HL-60/S4 treated with phorbol 12-myristate 13-acetate at 8.2 ng/mL for 4 days and 3 days (cell line): Measurements from ENCODE around the gene OVOL1.
"Not testable (repeated sequence)": the region's sequence is repeated elsewhere in the genome, so short reads cannot be mapped to it uniquely, and the experiment has no call there.

Experiments used
- in situ Hi-C: fragments of 300-500 bp; cut with MboI; formaldehyde crosslinking; loops from 2 replicates; pipeline ENCODE4 v1.15.0; 2022; ENCODE audit warnings: low sequenced_read_pairs

The OVOL1 gene

DNA sequence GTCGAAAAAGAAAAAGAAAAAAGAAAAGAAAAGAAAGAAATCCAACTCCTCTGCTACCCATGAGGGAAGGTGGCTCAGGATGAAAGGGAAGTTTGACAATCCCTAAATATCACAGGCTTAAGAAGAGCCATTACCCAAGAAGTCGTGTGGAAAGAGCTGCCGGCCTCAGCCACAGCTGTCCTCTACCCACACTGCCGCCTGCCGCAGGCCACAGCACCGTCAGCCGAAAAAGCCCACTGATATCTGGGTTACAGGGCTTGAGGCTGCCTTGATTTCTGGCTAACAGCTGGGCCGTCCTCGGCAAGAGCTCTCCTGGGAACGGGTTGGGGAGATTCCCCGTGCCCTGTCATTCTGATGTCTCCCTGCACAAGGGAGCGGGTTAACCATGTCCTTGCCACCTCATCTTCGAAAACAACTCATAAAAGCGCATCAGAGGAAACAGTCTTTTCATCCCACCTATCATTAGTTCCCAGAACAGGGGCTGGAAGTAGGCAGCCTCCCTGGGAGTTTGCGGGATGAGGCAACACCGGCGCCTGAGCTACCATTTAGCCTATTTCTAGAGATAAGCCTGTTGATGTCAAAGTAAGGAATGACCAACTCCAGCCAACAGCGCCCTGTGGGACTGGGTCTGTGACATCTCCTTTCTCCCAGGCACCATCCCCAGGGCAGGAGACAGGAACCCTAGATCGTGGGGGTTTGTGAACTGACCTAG is 25.1 kb downstream of the OVOL1 start:
- in situ Hi-C loops: loop anchor here (25.0 kb wide), 1 partner anchor 100 kb away; the partner anchor contains the start of genes KAT5 and RNASEH2C

GRCh38 chr11:65814131-65814985 is 27.5 kb downstream of the OVOL1 start:
- in situ Hi-C loops: loop anchor here (25.0 kb wide), 1 partner anchor 102 kb away; the partner anchor contains the start of genes KAT5 and RNASEH2C

DNA sequence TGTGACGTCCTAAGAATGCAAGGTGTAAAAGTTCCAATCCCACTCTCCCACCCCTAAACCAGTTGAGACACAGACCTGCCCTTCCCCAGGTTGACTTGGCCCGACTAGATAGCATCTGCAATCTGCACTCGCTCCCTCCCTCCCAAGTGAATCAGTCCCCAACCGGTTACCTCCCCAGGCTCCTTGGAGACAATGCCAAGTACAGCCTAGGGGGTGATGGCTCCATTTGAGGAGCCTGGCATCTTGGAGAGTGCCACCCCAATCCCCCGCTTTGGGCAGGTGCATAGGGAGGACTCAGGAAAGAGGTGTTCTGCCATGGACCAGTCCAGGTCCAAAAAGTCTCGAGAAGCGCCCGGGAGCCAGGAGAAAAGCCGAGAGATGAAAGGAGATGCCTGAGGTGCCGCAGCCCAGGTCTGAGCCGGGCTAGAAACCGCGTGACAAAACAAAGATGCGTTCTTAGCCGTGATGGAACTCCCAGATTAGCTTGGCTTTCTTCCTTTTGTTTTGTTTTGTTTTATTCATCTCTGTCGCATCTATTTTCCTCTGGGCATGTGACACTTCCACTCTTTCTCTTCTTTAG is 28.2 kb downstream of the OVOL1 start:
- in situ Hi-C loops: loop anchor here (25.0 kb wide), 1 partner anchor 103 kb away; the partner anchor contains the start of genes KAT5 and RNASEH2C

- in situ Hi-C loops: loop anchor here (25.0 kb wide), 1 partner anchor 104 kb away; the partner anchor contains the start of genes KAT5 and RNASEH2C
These were observed 29.8 kb downstream of the OVOL1 start for GRCh38 chr11:65816696-65817095.

GRCh38 chr11:65817312-65817834 is 30.5 kb downstream of the OVOL1 start:
- in situ Hi-C loops: loop anchor here (25.0 kb wide), 1 partner anchor 105 kb away; the partner anchor contains the start of genes KAT5 and RNASEH2C

DNA sequence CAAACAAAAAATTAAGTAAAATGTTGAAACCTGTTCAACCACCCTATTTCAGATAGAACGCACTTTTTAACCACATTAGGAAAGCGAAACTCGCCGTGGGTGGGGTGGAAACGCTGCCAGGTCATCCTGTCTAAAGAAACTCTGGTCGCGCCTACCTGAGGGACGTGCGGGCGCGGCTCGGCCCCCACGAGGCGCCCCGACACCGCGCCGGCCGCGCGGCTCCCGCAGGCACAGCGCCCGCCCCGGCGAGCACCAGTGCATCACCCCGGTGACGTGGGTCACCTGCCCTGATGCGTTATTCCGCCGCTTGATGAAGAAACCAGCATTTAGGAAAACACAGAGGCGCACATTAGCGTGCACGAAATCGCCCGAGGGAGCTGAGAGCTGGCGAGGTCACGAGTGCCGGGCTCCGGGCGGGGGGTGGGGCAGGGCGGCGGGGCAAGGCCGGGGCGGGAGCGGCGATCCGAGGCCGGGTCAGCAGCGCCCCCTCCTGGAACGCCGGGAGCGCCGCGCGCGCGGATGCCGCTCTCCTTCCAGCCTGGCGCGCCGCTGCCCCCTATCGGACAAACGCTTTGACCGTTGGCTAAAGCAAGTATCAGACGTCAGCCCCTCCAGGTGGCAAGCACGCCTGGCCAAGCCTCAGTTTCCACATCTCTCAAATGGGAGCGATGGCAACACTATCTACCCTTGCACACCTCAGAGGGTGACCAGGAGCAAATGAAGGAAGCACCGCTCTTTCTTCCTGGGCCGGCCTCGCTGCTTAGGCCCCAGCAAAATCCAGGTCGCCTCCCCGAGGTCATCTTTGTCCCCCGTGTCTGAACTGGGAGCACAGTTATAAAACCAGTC is 31.2 kb downstream of the OVOL1 start:
- in situ Hi-C loops: loop anchor here (25.0 kb wide), 1 partner anchor 106 kb away; the partner anchor contains the start of genes KAT5 and RNASEH2C

GRCh38 chr11:65821107-65821506 is 34.2 kb downstream of the OVOL1 start:
- in situ Hi-C loops: loop anchor here (25.0 kb wide), 1 partner anchor 109 kb away; the partner anchor contains the start of genes KAT5 and RNASEH2C

DNA sequence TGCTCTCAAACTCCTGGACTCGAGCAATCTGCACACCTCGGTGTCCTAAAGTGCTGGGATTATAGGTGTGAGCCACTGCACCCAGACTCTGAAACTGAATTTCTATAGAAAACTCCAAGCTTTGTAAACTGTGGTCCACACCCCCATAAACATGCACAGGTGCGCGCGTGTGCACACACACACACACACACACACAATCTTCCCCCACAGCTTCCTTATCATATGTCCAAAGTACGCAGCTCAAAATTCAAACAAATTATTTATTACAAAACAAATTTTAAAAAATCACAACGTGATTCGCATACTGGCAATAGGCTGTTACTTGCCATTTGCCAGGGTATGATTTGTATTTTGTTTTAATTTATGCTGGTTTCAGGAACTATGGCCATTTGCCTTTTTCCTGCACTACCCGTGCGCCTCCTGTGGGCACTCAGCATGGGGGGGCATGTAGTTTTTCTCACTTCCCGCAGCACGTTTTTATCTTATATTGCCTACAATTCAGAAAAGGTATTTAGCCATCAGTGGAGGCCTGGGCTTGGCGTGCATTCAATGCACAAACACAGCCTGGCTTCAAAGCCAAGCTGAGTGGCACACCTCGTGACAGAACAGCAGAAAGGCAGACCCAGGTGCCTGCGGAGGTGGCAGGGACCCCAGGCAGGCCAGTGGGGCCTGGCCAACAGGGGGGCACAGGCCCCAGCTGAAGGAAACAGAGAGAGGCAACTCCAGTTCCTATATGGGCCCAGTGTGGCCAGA is 36.1 kb downstream of the OVOL1 start:
- in situ Hi-C loops: loop anchor here (25.0 kb wide), 1 partner anchor 111 kb away; the partner anchor contains the start of genes KAT5 and RNASEH2C

DNA sequence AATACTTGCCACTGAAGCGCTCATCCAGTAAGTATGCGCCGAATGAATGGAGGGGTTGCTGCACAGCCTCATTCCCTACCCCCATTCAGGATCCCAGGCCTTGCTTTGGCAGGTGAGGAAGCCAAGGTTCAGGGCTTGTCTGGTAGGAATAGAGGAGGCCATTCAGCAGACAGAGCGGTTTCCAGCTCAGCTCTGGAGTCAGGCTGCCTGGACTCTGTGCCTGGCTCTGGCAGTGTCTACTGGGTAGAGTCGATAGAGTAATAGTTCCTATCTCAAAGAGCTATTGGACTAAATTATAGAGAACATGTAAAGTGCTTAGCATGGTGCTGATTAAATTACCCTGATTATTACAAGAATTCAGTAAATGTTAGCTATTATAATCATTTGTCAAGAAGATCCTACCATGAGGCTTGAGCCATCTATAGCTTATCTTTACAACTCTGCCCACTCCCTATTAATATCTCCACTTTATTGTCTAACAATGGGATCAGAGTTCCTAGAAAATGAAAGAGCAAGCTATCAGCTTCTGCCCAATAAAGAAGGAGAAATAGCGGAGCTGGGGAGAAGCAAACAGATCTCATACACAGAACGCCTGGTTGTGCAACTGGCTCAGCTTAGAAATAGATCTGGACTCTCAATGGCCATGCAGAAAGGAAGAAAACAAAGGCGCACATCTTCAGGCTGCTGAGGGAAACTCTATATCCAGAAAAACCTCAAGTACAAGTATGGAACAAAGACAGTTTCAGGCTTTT is 40.3 kb downstream of the OVOL1 start:
- in situ Hi-C loops: no loop called here

- in situ Hi-C loops: no loop called here
These were observed 42.6 kb downstream of the OVOL1 start for GRCh38 chr11:65829459-65829858.

GRCh38 chr11:65832231-65832630 is 45.4 kb downstream of the OVOL1 start:
- in situ Hi-C loops: not testable (repeated sequence)

GRCh38 chr11:65833297-65834030 is 46.6 kb downstream of the OVOL1 start, which contains the start of gene SNX32:
Gene SNX32, plus strand, starts transcription at chr11:65833963. Its CDS starts 103 bp downstream, at chr11:65834066.
- in situ Hi-C loops: no loop called here

DNA sequence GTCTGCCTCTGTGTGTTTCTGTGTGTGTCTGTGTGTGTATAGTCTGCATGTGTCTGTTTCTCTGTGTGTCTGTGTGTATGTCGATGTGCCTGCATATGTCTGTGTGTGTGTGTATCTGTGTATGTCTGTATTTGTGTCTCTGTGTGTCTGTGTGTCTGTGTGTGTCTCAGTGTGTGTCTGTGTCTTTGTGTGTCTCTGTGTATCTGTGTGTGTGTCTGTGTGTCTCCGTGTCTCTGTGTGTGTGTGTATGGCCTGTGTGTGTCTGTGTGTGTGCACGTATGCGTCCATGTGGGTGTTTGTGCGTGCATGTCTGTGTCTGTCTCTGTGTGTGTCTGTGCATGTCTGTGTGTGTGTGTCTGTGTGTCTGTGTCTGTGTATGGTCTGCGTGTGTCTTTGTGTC is 47.3 kb downstream of the OVOL1 start:
- in situ Hi-C loops: no loop called here

DNA sequence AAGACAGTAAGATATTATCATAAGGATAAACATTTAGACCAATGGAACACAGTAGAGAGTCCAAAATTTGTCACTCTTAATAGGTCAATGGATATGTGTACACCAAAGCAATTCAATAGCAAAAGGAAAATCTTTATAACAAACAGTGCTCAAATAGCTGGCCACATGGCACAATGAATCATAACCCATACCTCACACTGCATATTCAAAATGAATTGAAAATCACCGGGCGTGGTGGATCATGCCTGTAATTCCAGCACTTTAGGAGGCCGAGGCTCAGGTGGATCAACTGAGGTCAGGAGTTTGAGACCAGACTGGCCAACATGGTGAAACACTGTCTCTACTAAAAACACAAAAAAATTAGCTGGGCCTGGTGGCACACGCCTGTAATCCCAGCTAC is 55.3 kb downstream of the OVOL1 start:
- in situ Hi-C loops: no loop called here

GRCh38 chr11:65843811-65844210 is 56.9 kb downstream of the OVOL1 start:
- in situ Hi-C loops: no loop called here

- in situ Hi-C loops: no loop called here
These were observed 57.5 kb downstream of the OVOL1 start for GRCh38 chr11:65844231-65844872.
